ENCODE measurements around the gene RAMP3.

Gene RAMP3

DNA sequence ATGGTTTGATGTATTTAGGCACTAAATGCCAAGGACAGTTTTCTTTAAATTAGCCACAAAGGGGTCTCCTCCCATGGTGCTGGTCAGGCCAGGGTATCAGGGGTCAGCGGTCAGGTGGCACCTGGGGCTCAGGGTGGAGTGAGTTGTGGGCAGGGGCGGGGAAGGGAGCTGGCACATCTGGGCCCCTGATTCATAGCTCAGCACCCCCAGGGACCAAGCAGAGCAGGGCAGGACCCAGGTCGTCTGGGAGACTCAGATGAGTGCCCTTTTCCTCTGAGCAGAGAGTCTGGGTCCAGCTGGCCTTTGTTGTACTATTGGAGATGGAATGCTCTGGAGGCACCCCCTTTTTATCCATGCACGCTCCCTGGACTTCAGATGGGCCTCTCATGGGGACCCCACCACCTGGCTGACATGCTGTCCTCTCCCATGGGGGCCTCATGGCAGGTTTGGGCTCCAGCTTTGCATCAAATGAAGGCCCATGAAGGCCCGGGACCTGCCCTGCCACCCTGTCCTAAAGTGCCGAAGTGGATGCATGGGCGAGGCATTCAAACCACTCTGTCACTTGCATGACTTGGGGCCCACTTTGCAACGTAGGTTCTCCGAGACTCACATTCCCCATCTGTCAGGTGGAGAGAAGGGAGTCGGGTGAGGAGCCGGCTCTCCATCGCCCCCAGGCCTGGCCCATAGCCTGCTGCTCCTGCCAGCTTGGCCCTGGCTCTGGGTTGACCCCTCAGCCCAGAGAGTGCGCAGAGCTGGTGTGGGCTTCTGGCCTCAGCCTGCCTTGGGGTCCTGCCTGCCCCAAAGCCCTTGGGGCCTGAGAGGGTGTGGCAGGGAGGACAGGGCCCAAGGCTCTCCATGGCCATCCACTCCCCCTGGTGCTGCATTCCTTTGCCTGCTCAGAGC lies 66.4 kb downstream of the RAMP3 start:
- no peak for DNase-seq (ENCODE audit: low read depth)

DNA sequence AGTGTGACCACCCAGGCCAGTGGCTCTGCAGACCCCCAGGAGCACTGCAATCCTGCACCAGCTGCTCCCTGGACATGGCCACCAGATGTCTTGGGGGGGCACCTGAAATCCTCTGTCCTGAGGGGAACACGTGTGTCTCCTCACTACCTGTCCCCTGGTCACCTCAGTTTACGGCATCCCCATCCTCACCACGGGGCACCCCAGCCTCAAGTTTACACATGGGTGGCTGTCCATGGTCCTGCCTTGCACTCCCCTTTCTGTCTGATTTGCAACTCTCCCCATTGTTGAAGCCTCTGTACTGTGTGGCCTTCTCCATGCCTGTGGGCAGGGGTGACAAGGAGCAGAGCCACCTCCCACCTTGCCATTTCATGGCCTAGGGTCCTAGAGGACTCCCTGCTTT lies 67.2 kb downstream of the RAMP3 start:
- DNase-seq (ENCODE audit: low read depth), result no peak

DNA sequence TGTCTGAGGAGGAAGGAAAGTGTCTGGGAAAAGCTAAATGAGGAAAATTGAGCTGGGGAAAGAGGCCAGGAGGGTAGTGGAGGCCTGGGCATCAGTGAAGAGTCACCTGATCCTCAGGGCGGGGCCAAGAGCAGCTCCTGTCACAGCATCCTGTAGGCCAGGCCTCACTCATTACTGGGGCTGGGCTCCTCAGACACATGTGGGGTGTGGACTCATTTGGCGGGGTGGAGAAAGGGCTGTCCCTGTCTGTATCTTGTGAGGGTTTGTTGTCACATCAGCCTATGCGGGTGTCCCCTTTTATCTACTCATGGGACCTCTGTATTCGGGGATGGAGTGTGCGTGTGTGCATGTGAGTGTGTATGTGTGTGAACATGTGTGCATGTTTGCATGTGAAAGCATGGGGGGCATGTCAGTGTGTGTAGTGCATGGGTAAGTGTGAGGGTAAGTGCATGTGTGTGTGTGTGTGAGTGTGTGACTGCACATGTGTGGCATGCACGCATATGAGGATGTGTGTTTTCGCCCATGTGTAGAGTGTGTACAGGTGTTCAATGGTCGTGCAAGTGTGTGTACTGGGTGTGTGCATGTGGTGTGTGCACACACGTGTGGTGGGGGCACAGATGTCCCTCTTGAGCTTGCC lies 67.8 kb downstream of the RAMP3 start:
- no peak for DNase-seq (ENCODE audit: low read depth)

DNA sequence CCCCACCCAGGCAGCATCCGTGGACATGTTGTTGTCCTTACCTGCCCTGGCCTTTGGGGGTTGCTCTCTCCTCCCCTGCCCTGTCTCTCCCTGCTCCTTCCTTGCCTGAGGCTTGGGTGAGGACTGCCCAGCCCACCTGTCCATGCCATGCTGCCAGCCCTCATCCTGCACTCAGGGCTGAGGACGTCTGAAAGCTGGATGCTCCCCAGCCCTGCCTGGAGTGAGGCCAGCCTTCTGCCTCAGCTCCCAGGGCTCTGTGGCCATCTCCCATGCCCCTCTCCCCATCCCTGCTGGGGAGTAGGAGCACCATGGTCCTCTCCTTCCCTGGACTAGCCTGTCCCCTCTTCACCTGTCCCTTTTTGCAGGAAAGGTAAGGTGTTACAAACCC lies 68.4 kb downstream of the RAMP3 start:
- no peak for DNase-seq (ENCODE audit: low read depth)

DNA sequence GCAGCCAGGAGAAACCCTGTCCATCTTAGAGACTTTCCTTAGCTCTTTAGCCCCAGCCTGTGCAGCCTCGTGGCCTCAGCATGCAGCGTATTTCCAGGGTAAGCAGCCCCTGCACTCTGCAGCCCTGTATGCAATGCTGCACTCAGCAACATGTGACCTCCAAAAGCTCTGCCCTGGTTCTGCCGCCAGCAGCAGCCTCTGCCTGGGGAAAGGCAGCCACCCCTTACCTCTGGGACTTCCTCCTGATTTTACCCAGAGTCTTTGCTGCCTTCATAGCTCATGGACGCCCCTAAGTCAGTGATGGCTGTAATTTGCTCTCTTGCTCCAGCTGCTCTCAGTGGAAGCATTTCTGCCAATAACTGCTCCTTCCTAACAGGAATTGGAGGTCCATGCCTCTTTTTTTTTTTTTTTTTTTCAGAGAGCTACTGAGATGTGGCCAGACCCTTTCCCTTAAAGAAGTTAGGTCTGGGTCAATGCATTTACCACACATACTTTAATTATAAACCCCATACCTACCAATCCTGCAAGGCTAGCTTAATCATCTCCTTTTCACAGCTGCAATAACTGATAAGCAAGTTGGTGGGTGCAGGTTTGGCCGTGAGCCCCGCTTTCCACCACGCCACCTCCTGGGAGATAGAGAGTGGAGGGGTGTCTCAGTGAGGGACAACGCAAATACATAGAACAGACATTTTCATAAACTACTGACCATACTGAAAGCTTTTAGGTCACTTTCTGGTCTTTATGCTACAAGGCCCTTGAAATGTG lies 71.7 kb downstream of the RAMP3 start:
- DNase-seq (ENCODE audit: low read depth), result no peak

DNA sequence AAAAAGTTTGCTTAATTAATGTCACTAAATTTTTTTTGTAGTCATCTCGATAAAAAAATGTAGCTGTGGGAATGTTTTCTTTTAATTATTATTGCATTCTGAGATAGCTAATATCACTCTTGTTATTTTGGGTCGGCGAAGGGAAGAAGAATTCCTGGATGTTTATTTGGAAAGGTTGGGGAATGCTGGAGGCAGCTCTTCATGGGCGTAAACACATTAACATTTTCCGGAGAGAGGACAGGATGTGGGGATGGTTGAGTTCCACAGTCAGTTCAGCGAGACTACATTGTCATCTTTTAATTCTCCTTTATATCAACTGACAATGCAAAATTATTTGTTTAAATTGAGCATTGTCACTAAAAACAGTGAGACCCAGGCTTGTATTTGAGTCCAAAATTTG lies 72.5 kb downstream of the RAMP3 start:
- no peak for DNase-seq (ENCODE audit: low read depth)

DNA sequence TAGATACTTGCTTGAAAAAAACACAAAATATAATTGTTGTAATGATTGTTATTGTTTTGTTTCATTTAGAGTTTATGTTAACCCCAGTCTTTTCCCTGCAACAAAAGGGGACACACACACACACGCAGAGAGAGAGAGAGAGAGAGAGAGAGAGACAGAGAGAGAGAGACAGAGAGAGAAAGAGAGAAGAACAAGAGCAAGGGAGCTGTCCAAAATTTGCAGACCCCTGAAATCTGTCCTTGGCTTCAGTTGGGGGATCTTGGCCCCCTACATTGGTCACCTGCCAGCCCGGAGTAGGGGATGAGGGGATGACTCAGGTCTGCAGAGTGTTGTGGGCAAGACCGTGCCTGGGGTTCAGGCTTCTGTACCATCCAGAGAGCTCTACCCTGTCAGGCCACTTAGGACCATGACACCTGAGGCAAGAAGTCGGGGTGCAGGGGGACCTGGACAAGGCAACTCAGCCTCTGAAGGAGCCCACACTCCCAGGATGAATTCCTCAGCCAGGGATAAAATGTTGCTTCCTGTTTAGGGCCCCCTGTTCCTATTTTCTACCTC lies 73.1 kb downstream of the RAMP3 start:
- DNase-seq (ENCODE audit: low read depth), result no peak

DNA sequence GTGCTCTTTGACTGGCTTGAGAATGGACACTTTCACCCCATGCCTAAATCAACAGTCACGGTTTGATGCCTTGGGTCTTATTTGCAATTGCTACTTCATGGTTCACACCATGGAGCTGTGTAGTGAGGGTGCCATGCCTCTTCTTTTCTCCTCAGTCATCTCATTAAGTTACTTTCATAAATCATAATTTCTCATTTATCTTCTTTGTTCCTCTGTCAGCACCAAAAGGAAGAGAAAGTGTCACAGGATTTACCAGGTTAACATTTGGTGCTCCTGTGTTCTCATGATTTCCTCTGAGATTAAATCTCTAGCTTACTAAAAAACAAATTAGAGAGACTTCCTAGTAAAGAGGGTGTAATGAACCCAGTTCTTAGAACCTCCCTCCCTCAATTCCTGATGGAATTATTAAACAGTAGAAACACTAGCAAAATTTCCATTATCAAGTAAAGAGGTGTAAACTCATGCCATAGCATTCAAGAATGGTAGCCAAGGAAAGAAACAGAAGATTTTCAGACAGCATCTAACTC lies 75.7 kb downstream of the RAMP3 start:
- DNase-seq (ENCODE audit: low read depth), result no peak

All from fibroblast of gingiva (primary cell).